HG03025 (cell line): Measurements from ENCODE around the gene CHERP.
A peak's percentile ranks its signal among the peaks of the same experiment; 100 is the strongest.
"Not testable (repeated sequence)": the region's sequence is repeated elsewhere in the genome, so short reads cannot be mapped to it uniquely, and the experiment has no call there.

Source experiments
- ATAC-seq: cut with Tn5 transposase; IDR thresholded peaks from one replicate; pipeline ENCODE4 v1.9.1; 2021; ENCODE audit warnings: mild to moderate bottlenecking, moderate library complexity; ENCODE audit not compliant: unreplicated experiment, low FRiP score

The CHERP gene

DNA sequence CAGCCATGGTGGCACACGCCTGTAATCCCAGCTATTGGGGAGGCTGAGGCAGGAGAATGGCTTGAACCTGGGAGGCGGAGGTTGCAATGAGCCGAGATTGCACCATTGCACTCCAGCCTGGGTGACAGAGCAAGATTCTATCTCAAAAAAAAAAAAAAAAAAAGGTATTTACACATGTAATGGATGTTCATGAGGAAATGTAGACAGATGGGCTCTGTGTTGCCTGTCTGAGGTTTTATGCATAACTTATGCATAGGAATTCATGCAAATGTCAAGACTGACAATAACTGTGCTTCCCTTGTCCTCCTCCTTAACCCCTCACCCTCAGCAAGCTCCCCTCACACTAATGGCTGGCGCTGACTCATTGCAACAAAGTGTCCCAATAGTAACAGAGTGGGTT is 55.8 kb downstream of the CHERP start:
- not testable (repeated sequence) for ATAC-seq

DNA sequence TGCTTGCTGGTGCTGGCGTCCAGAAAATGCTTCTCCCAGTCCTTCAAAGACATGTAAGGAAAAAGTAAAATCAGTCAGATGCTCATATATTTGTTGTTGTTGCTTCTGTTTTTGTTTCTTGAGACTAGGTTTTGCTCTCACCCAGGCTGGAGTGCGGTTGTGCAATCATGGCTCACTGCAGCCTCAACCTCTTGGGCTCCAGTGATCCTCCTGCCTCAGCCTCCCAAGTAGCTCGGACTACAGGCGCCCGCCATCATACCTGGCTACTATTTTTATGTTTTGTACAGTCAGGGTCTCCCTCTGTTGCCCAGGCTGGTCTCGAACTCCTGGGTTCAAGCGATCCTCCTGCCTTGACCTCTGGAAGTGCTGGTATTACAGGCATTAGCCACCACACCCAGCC is 59.5 kb downstream of the CHERP start:
- no peak for ATAC-seq

DNA sequence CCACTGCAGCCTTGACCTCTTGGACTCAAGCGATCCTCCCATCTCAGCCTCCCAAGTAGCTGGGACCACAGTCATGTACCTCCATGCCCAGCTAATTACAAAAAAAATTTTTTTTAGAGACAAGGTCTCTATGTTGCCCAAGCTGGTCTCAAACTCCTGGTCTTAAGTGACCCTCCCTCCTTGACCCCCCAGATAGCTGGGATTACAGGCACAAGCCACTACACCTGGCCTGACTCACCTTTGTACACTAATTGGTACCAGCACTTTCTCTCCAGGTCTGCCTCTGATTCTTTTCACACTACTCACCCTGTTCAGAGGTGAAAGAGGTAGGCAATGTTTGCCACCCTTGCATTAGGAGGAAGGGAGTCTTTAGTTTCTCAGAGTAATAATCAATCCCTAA is 64.9 kb downstream of the CHERP start:
- no peak for ATAC-seq

DNA sequence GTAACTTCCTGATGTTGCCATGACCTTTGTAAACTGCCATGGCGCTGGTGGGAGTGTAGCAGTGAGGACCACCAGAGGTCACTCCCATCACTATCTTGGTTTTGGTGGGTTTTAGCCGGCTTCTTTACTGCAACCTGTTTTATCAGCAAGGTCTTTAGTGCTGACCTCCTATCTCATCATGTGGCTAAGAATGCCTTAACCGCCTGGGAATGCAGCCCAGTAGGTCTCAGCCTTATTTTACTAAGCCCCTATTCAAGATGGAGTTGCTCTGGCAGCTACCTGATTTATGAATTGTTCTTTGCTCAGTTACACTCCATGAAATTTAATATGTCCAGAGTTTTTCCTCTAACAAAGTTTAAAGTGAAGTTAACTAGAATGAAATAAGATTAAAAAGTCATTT is 65.8 kb downstream of the CHERP start:
- no peak for ATAC-seq

DNA sequence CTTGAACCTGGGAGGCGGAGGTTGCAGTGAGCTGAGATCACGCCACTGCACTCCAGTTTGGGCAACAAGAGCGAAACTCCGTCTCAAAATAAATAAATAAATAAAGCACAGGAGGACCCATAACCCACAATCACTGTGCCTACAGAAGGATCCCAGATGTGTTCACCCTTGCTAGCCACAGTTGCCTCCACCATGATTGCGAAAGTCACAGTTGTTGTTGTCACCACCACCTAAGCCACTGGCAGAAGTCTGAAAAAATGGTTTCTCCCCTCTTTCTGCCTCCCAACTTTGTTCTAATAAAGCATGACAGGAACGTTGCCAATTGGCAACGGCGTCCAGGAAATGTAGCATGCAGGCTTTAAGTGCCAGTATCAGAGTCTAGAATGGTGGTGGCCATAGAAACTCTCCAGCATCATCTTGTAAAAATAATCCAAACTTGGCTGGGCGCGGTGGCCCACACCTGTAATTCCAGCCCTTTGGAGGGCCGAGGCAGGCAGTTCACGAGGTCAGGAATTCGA is 68.3 kb downstream of the CHERP start:
- ATAC-seq = no peak

DNA sequence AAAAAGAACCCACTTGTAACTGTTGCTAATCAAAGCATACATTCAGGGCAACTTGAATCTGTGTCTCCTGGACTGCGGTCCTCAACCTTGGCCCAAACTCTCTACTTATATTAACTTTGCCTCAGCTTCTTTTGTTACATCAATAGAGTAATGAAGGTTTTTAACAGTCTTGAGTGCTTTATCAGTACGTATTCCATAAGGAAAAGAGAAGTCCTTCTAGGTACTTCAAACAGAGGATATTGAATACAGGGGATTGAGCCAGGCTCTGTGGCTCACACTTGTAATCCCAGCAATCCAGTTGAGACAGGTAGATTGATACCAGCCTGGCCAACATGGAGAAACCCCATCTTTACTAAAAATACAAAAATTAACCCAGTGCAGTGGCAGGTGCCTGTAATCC is 69.2 kb downstream of the CHERP start:
- ATAC-seq = no peak

DNA sequence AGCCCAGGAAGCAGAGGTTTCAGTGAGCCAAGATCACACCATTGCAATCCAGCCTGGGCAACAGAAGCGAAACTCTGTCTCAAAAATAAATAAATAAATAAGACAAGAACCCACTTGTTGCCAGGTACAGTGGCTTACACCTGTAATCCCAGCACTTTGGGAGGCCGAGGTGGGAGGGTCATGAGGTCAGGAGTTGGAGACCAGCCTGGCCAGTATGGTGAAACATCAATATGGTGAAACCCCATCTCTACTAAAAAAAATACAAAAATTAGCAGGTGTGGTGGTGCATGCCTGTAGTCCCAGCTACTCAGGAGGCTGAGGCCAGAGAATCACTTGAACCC is 69.7 kb downstream of the CHERP start:
- not testable (repeated sequence) for ATAC-seq

DNA sequence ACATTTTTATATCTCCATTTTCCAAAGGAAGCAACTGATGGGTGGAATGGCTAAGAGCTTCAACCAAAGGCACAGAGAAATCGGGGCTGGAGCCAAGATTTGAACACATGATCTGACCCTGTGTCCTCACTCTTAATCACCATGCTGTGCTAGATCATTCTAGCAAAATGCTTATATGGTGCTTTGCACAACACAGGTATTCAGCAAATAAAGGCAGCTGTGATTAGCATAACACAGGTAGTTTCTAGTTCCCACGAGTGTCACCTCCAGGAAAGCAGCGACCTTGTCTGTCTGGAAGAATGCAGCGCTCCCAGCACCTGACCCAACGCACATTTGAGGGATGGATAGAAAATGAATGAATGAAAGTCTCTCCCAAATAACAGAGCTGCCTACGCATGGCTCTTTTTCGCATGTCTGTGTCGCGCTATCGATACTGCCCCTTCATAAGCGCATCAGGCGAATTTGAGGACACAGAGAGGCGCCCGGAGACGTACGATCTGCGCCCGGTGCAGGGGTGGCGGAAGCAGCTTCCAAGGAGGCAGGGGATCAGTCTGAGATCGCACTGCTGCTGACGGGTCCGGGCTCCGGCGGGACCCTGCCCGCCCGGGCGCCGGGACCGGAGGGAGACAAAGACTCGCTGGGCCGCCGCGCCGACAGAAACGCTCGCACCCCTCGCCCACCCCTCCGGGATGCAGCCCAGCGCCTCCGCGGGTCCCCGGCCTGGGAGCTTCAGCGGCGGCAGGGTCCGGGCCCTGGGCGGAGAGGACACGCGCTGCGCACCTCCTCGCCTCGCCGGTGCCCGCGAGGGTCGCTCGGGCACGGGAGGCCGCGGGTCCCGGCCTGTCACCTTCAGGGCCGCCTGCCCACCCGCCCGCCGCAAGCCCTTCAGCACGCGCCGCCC is 71.1 kb downstream of the CHERP start:
- peak; percentile 15 for ATAC-seq

DNA sequence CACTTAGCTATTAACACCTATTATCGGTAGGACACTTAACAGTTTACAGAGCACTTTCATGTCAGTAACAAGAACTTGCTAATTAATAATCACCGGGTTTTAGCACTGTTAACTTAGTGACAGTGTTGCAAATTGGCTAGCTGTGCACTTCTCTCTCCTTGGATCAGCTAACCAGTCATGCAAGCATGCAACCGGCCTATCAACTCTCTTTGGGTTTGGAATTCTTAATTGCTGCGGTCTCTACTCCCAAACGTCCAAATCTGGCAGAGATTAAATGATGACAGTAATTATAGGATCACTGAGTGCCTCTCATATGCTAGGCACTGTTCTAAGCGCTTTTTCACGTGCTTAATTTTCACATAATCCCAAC is 71.7 kb downstream of the CHERP start:
- ATAC-seq = no peak
